HG02642 (cell line): ENCODE measurements around the gene PAM.

Source experiments
- ATAC-seq: cut with Tn5 transposase; IDR thresholded peaks from one replicate; pipeline ENCODE4 v1.9.1; 2021; ENCODE audit warnings: mild to moderate bottlenecking; ENCODE audit not compliant: unreplicated experiment, poor library complexity

The PAM gene

GRCh38 chr5:102922111-102922720, 167.1 kb downstream of the PAM start:
- ATAC-seq = no peak

- no peak for ATAC-seq
Measured at GRCh38 chr5:102922799-102923477, 167.8 kb downstream of the PAM start.

GRCh38 chr5:102924963-102925362, 169.9 kb downstream of the PAM start:
- no peak for ATAC-seq

GRCh38 chr5:102927007-102927406, 171.9 kb downstream of the PAM start:
- ATAC-seq = no peak

GRCh38 chr5:102930244-102930643, 175.1 kb downstream of the PAM start:
- no peak for ATAC-seq

GRCh38 chr5:102931085-102931725, 176.1 kb downstream of the PAM start:
- no peak for ATAC-seq

- no peak for ATAC-seq
Measured at GRCh38 chr5:102932781-102933180, 177.7 kb downstream of the PAM start.

- ATAC-seq = no peak
Measured at GRCh38 chr5:102933316-102933715, 178.2 kb downstream of the PAM start.

- no peak for ATAC-seq
Measured at GRCh38 chr5:102933721-102934459, 178.8 kb downstream of the PAM start.

- no peak for ATAC-seq
Measured at GRCh38 chr5:102937894-102938293, 182.8 kb downstream of the PAM start.

- no peak for ATAC-seq
Measured at GRCh38 chr5:102941111-102941510, 186.0 kb downstream of the PAM start.

GRCh38 chr5:102946414-102946813, 191.3 kb downstream of the PAM start:
- ATAC-seq = no peak

- ATAC-seq = no peak
Measured at GRCh38 chr5:102946971-102947370, 191.9 kb downstream of the PAM start.

- no peak for ATAC-seq
Measured at GRCh38 chr5:102955488-102955887, 200.4 kb downstream of the PAM start.

- no peak for ATAC-seq
Measured at GRCh38 chr5:102956599-102956998, 201.5 kb downstream of the PAM start.

- no peak for ATAC-seq
Measured at GRCh38 chr5:102957141-102957540, 202.0 kb downstream of the PAM start.

GRCh38 chr5:102958481-102959011, 203.4 kb downstream of the PAM start:
- no peak for ATAC-seq

- ATAC-seq = peak; percentile 65
Measured at GRCh38 chr5:102959055-102959454, 203.9 kb downstream of the PAM start.

- ATAC-seq = no peak
Measured at GRCh38 chr5:102961671-102962070, 206.6 kb downstream of the PAM start.

- no peak for ATAC-seq
Measured at GRCh38 chr5:102965653-102966052, 210.5 kb downstream of the PAM start.

GRCh38 chr5:102969641-102970040, 214.5 kb downstream of the PAM start:
- ATAC-seq = no peak
